K562 (cell line): Measurements from ENCODE around the gene ST14.

ENCODE experiments used
- BDP1 ChIP-seq: IDR thresholded peaks from 3 replicates; pipeline ENCODE4 v1.6.1; 2011; ENCODE audit not compliant: insufficient read length, insufficient read depth
- POLR2AphosphoS5 ChIP-seq: IDR thresholded peaks from 2 replicates; pipeline ENCODE4 v1.6.1; 2011; ENCODE audit warnings: mild to moderate bottlenecking, low read depth, low read length, moderate library complexity; ENCODE audit not compliant: control insufficient read depth, insufficient read depth
- TF ChIP-seq, protein P1 (sequence below): sonication (generic); formaldehyde crosslinking; IDR thresholded peaks from 2 replicates; pipeline ENCODE4 v1.8.0; 2022; ENCODE audit warnings: missing genetic modification reagents, mild to moderate bottlenecking, borderline replicate concordance

DNA sequence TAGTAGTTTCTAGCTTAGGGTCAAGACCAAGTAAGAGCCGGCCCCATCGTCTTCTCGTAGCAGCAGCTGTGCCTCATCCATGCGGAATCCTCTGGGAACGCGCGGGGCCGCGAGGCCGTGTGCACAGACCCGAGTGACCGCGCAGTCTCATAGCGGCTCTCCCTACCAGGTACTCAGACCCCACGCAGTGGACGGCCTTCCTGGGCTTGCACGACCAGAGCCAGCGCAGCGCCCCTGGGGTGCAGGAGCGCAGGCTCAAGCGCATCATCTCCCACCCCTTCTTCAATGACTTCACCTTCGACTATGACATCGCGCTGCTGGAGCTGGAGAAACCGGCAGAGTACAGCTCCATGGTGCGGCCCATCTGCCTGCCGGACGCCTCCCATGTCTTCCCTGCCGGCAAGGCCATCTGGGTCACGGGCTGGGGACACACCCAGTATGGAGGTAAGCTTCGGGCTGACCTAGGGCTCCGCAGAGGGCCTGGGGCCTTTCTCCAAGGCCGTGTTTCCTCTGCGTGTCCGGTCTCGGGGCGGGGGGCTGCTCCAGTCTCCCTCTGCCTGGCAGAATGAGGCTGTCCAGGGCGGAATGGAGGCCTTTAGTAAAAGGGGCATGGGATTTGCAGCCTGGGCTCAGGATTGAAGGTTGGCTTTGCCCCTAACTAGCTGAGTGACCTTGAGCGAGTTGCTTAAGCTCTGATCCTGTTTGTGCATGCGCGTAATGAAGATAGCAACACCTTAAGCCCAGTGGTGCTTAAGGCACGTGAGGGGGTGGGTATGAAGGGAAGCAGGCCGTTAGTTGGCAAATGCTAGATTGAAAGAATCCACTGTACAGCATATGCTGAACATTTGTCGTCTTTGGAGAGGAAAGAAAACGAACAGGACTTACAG is 48.9 kb downstream of the ST14 start:
- TF ChIP-seq BDP1 (no peak), POLR2AphosphoS5 (no peak)
- TF ChIP-seq, protein P1, sequence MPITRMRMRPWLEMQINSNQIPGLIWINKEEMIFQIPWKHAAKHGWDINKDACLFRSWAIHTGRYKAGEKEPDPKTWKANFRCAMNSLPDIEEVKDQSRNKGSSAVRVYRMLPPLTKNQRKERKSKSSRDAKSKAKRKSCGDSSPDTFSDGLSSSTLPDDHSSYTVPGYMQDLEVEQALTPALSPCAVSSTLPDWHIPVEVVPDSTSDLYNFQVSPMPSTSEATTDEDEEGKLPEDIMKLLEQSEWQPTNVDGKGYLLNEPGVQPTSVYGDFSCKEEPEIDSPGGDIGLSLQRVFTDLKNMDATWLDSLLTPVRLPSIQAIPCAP (CRISPR knock-in tag) = no peak
